Ishikawa (cell line): ENCODE results near the gene FNDC1.

ENCODE experiments used
- CEBPB ChIP-seq: IDR thresholded peaks from 2 replicates; pipeline ENCODE4 v1.6.1; 2012
- CREB1 ChIP-seq: IDR thresholded peaks from 2 replicates; pipeline ENCODE4 v1.6.1; 2012; ENCODE audit warnings: low read depth
- EGR1 ChIP-seq: IDR thresholded peaks from 2 replicates; pipeline ENCODE4 v1.6.1; 2012
- EP300 ChIP-seq: IDR thresholded peaks from 2 replicates; pipeline ENCODE4 v1.6.1; 2012; ENCODE audit warnings: borderline replicate concordance
- FOXM1 ChIP-seq: IDR thresholded peaks from 2 replicates; pipeline ENCODE4 v1.6.1; 2012; ENCODE audit warnings: low read depth, borderline replicate concordance
- NFIC ChIP-seq: IDR thresholded peaks from 2 replicates; pipeline ENCODE4 v1.6.1; 2012
- RAD21 ChIP-seq: IDR thresholded peaks from 2 replicates; pipeline ENCODE4 v1.6.1; 2012; ENCODE audit warnings: low read depth
- TAF1 ChIP-seq: IDR thresholded peaks from 2 replicates; pipeline ENCODE4 v1.6.1; 2012; ENCODE audit warnings: low read depth, mild to moderate bottlenecking
- TCF12 ChIP-seq: IDR thresholded peaks from 2 replicates; pipeline ENCODE4 v1.6.1; 2012; ENCODE audit warnings: low read depth
- TEAD4 ChIP-seq: IDR thresholded peaks from 2 replicates; pipeline ENCODE4 v1.6.1; 2012
- YY1 ChIP-seq: IDR thresholded peaks from 2 replicates; pipeline ENCODE4 v1.6.1; 2012; ENCODE audit warnings: low read depth
- ZBTB7A ChIP-seq: IDR thresholded peaks from 2 replicates; pipeline ENCODE4 v1.6.1; 2012; ENCODE audit warnings: low read depth
- TF ChIP-seq, protein P1 (sequence below): IDR thresholded peaks from 2 replicates; pipeline ENCODE4 v1.6.1; 2012
- TF ChIP-seq, protein P2 (sequence below): IDR thresholded peaks from 2 replicates; pipeline ENCODE4 v1.6.1; 2012
- TF ChIP-seq, protein P3 (sequence below): IDR thresholded peaks from 2 replicates; pipeline ENCODE4 v1.6.1; 2012; ENCODE audit warnings: low read depth, mild to moderate bottlenecking

FNDC1 gene

DNA sequence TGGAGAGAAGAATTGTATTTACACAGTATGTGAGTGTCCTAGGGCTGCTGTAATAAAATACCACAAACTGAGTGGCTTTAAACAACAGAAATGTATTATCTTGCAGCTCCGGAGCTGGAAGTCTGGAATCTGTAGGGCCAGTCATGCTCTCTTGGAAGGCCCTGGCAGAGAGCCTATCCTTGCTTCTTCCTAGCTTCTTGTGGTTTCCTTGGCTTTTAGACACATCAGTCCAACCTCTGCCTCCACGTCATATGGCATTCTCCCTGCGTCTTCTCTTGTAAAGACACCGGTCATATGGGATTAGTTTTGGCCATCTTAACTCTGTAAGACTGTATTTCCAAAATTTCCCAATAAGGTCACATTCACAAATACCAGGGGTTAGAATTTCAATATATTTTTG, 10.8 kb downstream of the FNDC1 start:
- TF ChIP-seq, protein P1, sequence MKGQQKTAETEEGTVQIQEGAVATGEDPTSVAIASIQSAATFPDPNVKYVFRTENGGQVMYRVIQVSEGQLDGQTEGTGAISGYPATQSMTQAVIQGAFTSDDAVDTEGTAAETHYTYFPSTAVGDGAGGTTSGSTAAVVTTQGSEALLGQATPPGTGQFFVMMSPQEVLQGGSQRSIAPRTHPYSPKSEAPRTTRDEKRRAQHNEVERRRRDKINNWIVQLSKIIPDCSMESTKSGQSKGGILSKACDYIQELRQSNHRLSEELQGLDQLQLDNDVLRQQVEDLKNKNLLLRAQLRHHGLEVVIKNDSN, result no peak
- TF ChIP-seq TEAD4 (no peak), ZBTB7A (no peak), CEBPB (no peak), EP300 (no peak), RAD21 (no peak), NFIC (no peak), TAF1 (no peak), FOXM1 (no peak), CREB1 (no peak), TCF12 (no peak)
- TF ChIP-seq, protein P2, sequence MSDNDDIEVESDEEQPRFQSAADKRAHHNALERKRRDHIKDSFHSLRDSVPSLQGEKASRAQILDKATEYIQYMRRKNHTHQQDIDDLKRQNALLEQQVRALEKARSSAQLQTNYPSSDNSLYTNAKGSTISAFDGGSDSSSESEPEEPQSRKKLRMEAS, result no peak
- TF ChIP-seq, protein P3, sequence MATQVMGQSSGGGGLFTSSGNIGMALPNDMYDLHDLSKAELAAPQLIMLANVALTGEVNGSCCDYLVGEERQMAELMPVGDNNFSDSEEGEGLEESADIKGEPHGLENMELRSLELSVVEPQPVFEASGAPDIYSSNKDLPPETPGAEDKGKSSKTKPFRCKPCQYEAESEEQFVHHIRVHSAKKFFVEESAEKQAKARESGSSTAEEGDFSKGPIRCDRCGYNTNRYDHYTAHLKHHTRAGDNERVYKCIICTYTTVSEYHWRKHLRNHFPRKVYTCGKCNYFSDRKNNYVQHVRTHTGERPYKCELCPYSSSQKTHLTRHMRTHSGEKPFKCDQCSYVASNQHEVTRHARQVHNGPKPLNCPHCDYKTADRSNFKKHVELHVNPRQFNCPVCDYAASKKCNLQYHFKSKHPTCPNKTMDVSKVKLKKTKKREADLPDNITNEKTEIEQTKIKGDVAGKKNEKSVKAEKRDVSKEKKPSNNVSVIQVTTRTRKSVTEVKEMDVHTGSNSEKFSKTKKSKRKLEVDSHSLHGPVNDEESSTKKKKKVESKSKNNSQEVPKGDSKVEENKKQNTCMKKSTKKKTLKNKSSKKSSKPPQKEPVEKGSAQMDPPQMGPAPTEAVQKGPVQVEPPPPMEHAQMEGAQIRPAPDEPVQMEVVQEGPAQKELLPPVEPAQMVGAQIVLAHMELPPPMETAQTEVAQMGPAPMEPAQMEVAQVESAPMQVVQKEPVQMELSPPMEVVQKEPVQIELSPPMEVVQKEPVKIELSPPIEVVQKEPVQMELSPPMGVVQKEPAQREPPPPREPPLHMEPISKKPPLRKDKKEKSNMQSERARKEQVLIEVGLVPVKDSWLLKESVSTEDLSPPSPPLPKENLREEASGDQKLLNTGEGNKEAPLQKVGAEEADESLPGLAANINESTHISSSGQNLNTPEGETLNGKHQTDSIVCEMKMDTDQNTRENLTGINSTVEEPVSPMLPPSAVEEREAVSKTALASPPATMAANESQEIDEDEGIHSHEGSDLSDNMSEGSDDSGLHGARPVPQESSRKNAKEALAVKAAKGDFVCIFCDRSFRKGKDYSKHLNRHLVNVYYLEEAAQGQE, result no peak

DNA sequence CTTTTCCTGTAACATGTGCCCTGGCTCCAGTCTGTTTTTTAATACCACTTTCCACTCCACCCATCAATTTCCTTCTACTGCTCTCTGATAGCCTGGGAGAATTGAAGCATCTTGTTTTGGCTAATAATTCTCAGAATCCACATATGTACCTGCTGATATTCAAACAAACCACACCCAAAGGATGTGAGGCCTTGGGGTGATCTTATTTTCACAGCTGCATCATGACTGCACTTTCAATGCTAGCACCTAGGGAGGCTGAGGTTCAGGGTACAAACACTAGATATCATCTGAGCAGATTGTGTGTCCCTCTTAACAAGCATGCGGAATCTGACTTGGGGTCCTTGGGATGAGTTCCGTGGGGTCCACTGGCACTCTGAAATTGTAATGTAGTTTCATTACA, 12.7 kb downstream of the FNDC1 start:
- TF ChIP-seq, protein P3, result no peak
- TF ChIP-seq TEAD4, result no peak

DNA sequence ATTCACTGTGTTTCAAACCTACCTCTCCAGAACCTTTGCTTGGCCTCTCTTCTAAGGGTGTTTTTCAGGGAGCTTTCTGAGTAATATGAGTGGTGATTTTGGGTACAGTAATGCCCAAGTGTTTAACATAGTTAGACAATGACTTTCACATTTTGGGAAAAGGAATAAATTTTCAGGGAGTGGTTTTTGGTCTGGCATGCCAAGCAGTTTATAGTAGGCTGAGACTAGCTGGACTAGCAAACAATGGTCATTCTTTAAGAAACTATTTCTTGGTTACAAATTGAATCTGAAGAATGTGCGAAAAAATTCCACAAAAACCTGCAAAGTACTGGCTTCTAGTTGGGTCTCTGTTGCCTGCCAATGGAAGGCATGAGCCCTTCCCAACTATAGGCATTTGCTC, 15.4 kb downstream of the FNDC1 start:
- TF ChIP-seq YY1 (no peak), TEAD4 (no peak), ZBTB7A (no peak), CEBPB (no peak), FOXM1 (no peak), TCF12 (no peak), EGR1 (no peak), NFIC (no peak), EP300 (no peak), RAD21 (no peak), TAF1 (no peak), CREB1 (no peak)
- TF ChIP-seq, protein P1, result no peak
- TF ChIP-seq, protein P2, result no peak
- TF ChIP-seq, protein P3, result no peak

DNA sequence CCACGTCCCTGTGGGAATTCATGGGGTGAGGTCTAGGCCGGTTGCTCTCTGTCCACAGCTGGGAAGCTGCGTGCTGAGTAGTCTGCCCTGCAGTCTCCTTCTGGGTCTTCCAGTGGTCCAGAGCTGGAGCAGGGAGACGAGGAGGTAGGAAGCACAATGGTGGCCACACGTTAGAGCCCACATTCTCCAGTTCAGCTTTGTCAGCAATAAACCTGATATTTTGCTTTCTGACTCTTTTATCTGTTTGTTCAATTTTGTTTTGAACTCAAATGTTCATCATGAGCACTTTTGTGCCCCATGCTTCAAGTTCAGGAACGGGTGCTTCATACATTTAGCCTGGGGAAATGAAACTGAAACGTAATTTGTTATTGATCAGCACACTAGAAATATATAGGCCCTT, 21.3 kb downstream of the FNDC1 start:
- TF ChIP-seq TEAD4 (no peak), FOXM1 (no peak), TCF12 (no peak), CEBPB (no peak)

DNA sequence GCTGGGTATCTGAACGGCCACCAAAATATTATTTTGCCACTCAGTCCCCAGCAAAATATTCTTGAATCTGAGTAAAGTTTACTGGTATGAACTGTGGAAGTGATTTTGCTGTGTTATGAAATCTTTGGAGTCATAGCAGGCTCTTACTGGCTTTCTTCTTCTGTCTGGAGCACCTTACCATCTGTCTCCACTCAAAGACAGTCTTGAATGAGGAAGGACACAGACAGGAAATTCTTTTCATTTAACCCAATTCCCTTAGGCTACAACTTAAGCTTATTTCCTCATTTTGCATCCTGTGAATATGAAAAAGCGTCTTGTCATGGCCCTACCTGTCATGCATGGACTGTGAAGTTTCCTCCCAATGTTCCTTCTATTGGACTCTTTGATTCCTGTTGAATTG, 24.7 kb downstream of the FNDC1 start:
- no peak for TF ChIP-seq TCF12
- TF ChIP-seq CREB1, result no peak
- no peak for TF ChIP-seq CEBPB
- TF ChIP-seq YY1, result no peak
- TF ChIP-seq TAF1, result no peak
- TF ChIP-seq, protein P1, result no peak
- no peak for TF ChIP-seq FOXM1
- TF ChIP-seq, protein P3, result no peak
- TF ChIP-seq NFIC, result no peak
- TF ChIP-seq TEAD4, result no peak
- TF ChIP-seq RAD21, result no peak
- TF ChIP-seq, protein P2, result no peak
- TF ChIP-seq EP300, result no peak
- no peak for TF ChIP-seq ZBTB7A
